HepG2 (cell line): ENCODE measurements around the gene LYPD6B. TPM values are rescaled to one million over a fixed set of nuclear protein-coding genes. Genes with fewer than 3 reads are reported as not detected.

Experiments
- ATAC-seq: fragments of 200-7000 bp; cut with Tn5 transposase; 3 replicates; pipeline ENCODE4 v1.9.1; 2020; ENCODE audit warnings: mild to moderate bottlenecking, moderate library complexity
- BruUV-seq: library from RNA; stranded (reverse); fragments of 400-500 nt; replicated peaks from 2 replicates; lab custom pipeline; 2021; lab: Mats Ljungman, UMichigan
- CTCF ChIA-PET: fragments of 300-600 bp; formaldehyde crosslinking; extraction: SDS; loops from one replicate; lab custom pipeline; 2021; ENCODE audit warnings: low total read pairs, inconsistent platforms, low intra/inter-chr PET ratio; lab: Yijun Ruan, JAX
- POLR2A ChIA-PET: fragments of 350-600 bp; sonication (Branson Sonifier 250); formaldehyde crosslinking; loops from one replicate; lab custom pipeline; 2020; ENCODE audit warnings: antibody characterized with exemption, inconsistent platforms; lab: Yijun Ruan, JAX
- DNase-seq: peaks from one replicate; pipeline ENCODE4 v3.0.0-alpha.2; 2015; ENCODE audit warnings: low spot score
- FAIRE-seq: peaks from 3 replicates; lab custom pipeline; 2011; peaks lifted over from hg19 to GRCh38; lab: Jason Lieb, UNC
- H2AFZ ChIP-seq: one replicate; pipeline ENCODE4 v1.6.1; 2011; ENCODE audit warnings: low read length, inconsistent platforms
- H3K27ac ChIP-seq: fragments of 300-600 bp; 3 replicates; pipeline ENCODE4 v1.8.0; 2011; ENCODE audit warnings: mixed run types, mild to moderate bottlenecking, mixed read lengths, low read length, inconsistent platforms; ENCODE audit not compliant: insufficient read depth; ENCODE audit errors: extremely low read length
- H3K27me3 ChIP-seq, 2 experiments: fragments of 200-600 bp in 1 of 2; 2 replicates in 1 of 2; 3 replicates in 1 of 2; pipeline versions ENCODE4 v1.6.0 to v1.8.0; 2011; ENCODE audit warnings: low read length in 2 of 2, mild to moderate bottlenecking in 2 of 2, moderate library complexity in 2 of 2, inconsistent platforms in 1 of 2; ENCODE audit not compliant: insufficient read depth in 2 of 2, control insufficient read depth in 1 of 2
- H3K36me3 ChIP-seq, 2 experiments: fragments of 200-600 bp in 1 of 2; replicated peaks in 1 of 2; 2 replicates in 1 of 2; 3 replicates in 1 of 2; pipeline versions ENCODE4 v1.5.1 to v1.8.0; 2011; ENCODE audit warnings: low read length in 2 of 2, inconsistent platforms in 1 of 2; ENCODE audit not compliant: insufficient read depth in 2 of 2, control insufficient read depth in 1 of 2
- H3K4me1 ChIP-seq: 2 replicates; pipeline ENCODE4 v1.5.1; 2012; ENCODE audit warnings: low read length, inconsistent platforms; ENCODE audit not compliant: insufficient read depth
- H3K4me2 ChIP-seq: 2 replicates; pipeline ENCODE4 v1.6.0; 2011; ENCODE audit warnings: low read depth, low read length, inconsistent platforms
- H3K4me3 ChIP-seq, 3 experiments: fragments of 200-600 bp in 1 of 3; sonication (generic), shearing (Covaris generic) in 1 of 3; replicated peaks in 1 of 3; 2 replicates each; pipeline ENCODE4 v1.5.1; 2011 to 2016; ENCODE audit warnings: low read length in 3 of 3, inconsistent platforms in 2 of 3, low read depth in 2 of 3, mild to moderate bottlenecking in 2 of 3, control low read depth in 1 of 3, mixed read lengths in 1 of 3; ENCODE audit not compliant: insufficient read depth in 1 of 3
- H3K79me2 ChIP-seq: one replicate; pipeline ENCODE4 v1.6.1; 2011; ENCODE audit warnings: low read length, inconsistent platforms; ENCODE audit not compliant: insufficient read depth
- H3K9ac ChIP-seq: 2 replicates; pipeline ENCODE4 v1.6.0; 2011; ENCODE audit warnings: mild to moderate bottlenecking, low read depth, low read length, inconsistent platforms; ENCODE audit not compliant: insufficient read depth
- H3K9me3 ChIP-seq: 2 replicates; pipeline ENCODE4 v1.5.1; 2012; ENCODE audit warnings: mild to moderate bottlenecking, low read length
- H4K20me1 ChIP-seq: 2 replicates; pipeline ENCODE4 v1.6.0; 2011; ENCODE audit warnings: inconsistent platforms, mild to moderate bottlenecking, low read length, moderate library complexity; ENCODE audit not compliant: insufficient read depth
- ATAD3A ChIP-seq: sonication (generic); formaldehyde crosslinking; IDR thresholded peaks from 2 replicates; pipeline ENCODE4 v1.4.0; 2020; ENCODE audit warnings: missing genetic modification reagents
- MXI1 ChIP-seq: IDR thresholded peaks from 3 replicates; pipeline ENCODE4 v1.6.1; 2012; ENCODE audit warnings: low read depth, low read length, inconsistent platforms, borderline replicate concordance
- ZFP36 ChIP-seq: fragments of 150-350 bp; IDR thresholded peaks from 2 replicates; pipeline ENCODE4 v1.6.1; 2018; ENCODE audit warnings: borderline replicate concordance, low read length, low read depth; ENCODE audit not compliant: partially characterized antibody
- ZNF121 ChIP-seq: sonication (generic); formaldehyde crosslinking; IDR thresholded peaks from 2 replicates; pipeline ENCODE4 v1.5.0; 2020; ENCODE audit warnings: mild to moderate bottlenecking, missing genetic modification reagents
- ZNF253 ChIP-seq: sonication (generic); formaldehyde crosslinking; IDR thresholded peaks from 2 replicates; pipeline ENCODE4 v1.8.0; 2022; ENCODE audit warnings: mild to moderate bottlenecking, missing genetic modification reagents, borderline replicate concordance
- ZNF383 ChIP-seq: sonication (generic); formaldehyde crosslinking; IDR thresholded peaks from 2 replicates; pipeline ENCODE4 v1.4.0; 2020; ENCODE audit warnings: missing genetic modification reagents, mild to moderate bottlenecking, borderline replicate concordance
- ZNF446 ChIP-seq: sonication (generic); formaldehyde crosslinking; IDR thresholded peaks from 2 replicates; pipeline ENCODE4 v1.5.0; 2020; ENCODE audit warnings: mild to moderate bottlenecking, missing genetic modification reagents
- ZNF510 ChIP-seq: sonication (generic); formaldehyde crosslinking; IDR thresholded peaks from 2 replicates; pipeline ENCODE4 v1.4.0; 2020; ENCODE audit warnings: low read depth, mild to moderate bottlenecking, missing genetic modification reagents
- ZNF768 ChIP-seq: sonication (generic); formaldehyde crosslinking; IDR thresholded peaks from 2 replicates; pipeline ENCODE4 v1.4.0; 2020; ENCODE audit warnings: missing genetic modification reagents
- ZNF83 ChIP-seq: sonication (generic); formaldehyde crosslinking; IDR thresholded peaks from 2 replicates; pipeline ENCODE4 v1.4.0; 2020; ENCODE audit warnings: missing genetic modification reagents, mild to moderate bottlenecking, borderline replicate concordance
- WGBS: methylation state at CpG from one replicate; pipeline ENCODE4 v1.1.6; 2017; ENCODE audit warnings: low lambda C conversion rate; 5-methylcytosine and 5-hydroxymethylcytosine counted together
- in situ Hi-C: cut with HindIII; loops from 2 replicates; pipeline ENCODE4 v1.10.0; 2017; ENCODE audit warnings: low pct_unique_long_range_greater_than_20kb; ENCODE audit not compliant: extremely low pct_ligation_motif_present
- intact Hi-C: fragments of 100-400 bp; cut with micrococcal nuclease; formaldehyde crosslinking; loops from one replicate; pipeline ENCODE4 v1.10.0; 2022; ENCODE audit not compliant: unreplicated experiment
- polyA plus RNA-seq, 8 experiments: library from polyadenylated mRNA; depleted of rRNA in 3 of 8; stranded (reverse) in 7 of 8; unstranded in 1 of 8; fragments of >200 nt; fragmentation: Illumina TruSeq in 4 of 8; extraction: Trizol in 4 of 8; gene quantifications; 2 replicates each; pipeline versions ENCODE4 v1.2.1 to v1.2.3, GENCODE V29; 2011 to 2016; ENCODE audit warnings: low read depth in 4 of 8, missing spikeins in 1 of 8, mixed read lengths in 1 of 8; ENCODE audit not compliant: insufficient read depth in 1 of 8
- total RNA-seq, 5 experiments: library from RNA; depleted of rRNA; stranded (reverse); fragments of >200 nt; fragmentation: Illumina TruSeq; extraction: Trizol; gene quantifications; 2 replicates each; pipeline ENCODE4 v1.2.3, GENCODE V29; 2016; ENCODE audit warnings: low read depth in 1 of 5

The LYPD6B gene
- total and polyA plus RNA-seq, 2 of the 13 experiments (the other 11 are each of a cell fraction or from before 2014, with no cell fraction given), result not detected

DNA sequence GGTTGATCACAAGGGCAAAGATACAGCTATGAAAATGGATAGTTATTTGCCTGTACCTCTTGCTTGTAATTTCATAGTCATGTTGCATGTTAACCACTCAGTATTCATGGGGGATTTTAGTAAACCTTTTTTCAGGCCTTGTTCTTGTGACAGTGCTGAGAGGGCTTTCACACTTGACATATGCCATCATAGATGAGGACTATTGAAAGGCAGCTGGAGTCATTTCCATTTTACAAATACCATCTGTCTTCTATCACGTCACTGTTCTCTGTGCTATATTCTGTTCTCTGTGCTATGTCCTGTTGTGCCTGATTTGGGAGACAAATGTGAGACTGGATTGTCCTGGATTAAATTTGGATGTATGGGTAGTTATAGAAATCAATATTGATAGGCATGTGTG is 131.7 kb downstream of the LYPD6B start (continued):
- no peak for TF ChIP-seq ZFP36
- TF ChIP-seq ZNF383 (CRISPR knock-in tag), result no peak
- TF ChIP-seq ZNF768 (CRISPR knock-in tag), result no peak

DNA sequence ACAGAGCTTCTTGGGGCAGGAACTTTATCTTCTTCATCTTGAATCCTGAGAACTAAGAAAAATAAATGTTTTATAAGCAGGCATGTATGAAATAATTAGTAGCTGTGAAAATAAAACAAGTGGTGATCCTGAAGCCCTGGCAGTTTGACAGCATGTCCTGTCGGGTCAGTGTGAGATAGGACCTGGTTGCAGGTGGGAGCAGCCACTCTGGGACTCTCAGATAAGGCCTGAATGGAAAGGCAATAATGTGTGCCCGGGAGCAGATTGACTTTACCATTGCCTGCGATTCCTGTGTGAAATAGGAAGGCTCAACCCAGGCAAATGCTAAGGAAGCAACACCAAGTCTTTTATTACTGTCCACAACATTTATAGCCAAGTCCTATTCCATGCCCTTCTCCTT is 132.4 kb downstream of the LYPD6B start:
- no peaks in the 10 kb centered on the region for H3K4me1 ChIP-seq
- H2AFZ ChIP-seq, result no peak overlapping the region
- H3K4me3 ChIP-seq, result no peak overlapping the region
- ChIA-PET POLR2A (no interaction called here), CTCF (no interaction called here)
- no peak overlapping the region for H3K4me2 ChIP-seq
- FAIRE-seq (no peak), ATAC-seq (no peak), DNase-seq (no peak)
- H3K79me2 ChIP-seq, result no peaks in the 10 kb centered on the region
- H3K9ac ChIP-seq, result no peak overlapping the region
- intact Hi-C loops (no loop called here), in situ Hi-C loops (no loop called here)
- no TSS peak for BruUV-seq
- no peaks in the 10 kb centered on the region for H3K36me3 ChIP-seq
- TF ChIP-seq ZNF253 (CRISPR knock-in tag) (no peak), ZNF83 (CRISPR knock-in tag) (no peak), ZNF121 (CRISPR knock-in tag) (no peak), MXI1 (no peak), ZNF446 (CRISPR knock-in tag) (no peak), ZNF510 (CRISPR knock-in tag) (no peak), ATAD3A (CRISPR knock-in tag) (no peak)
- no peaks in the 10 kb centered on the region for H3K9me3 ChIP-seq
- no peak overlapping the region for H3K27ac ChIP-seq
- H3K27me3 ChIP-seq, result no peaks in the 10 kb centered on the region
- 0% methylated on average over 3 of the region's 3 CpGs for WGBS
- no peaks in the 10 kb centered on the region for H4K20me1 ChIP-seq
